K562 (cell line): ENCODE measurements around the gene EEFSEC. TPM values are rescaled to one million over a fixed set of nuclear protein-coding genes. Genes with fewer than 3 reads are reported as not detected.

Experiments
- CHD2 ChIP-seq: IDR thresholded peaks from 2 replicates; pipeline ENCODE4 v1.6.1; 2011; ENCODE audit warnings: low read depth, low read length
- ELF1 ChIP-seq: fragments of 200-800 bp; sonication (Bioruptor generic); IDR thresholded peaks from 2 replicates; pipeline ENCODE4 v1.6.1; 2016; ENCODE audit warnings: missing genetic modification characterization, missing compliant biosample characterization
- HIVEP1 ChIP-seq: fragments of 250-450 bp; sonication (Bioruptor Pico); IDR thresholded peaks from 2 replicates; pipeline ENCODE4 v1.4.0; 2020; ENCODE audit warnings: mild to moderate bottlenecking
- HNRNPL ChIP-seq: fragments of 200-400 bp; formaldehyde crosslinking; IDR thresholded peaks from 2 replicates; pipeline ENCODE4 v1.6.1; 2017; ENCODE audit warnings: low read depth, mild to moderate bottlenecking, low read length
- MAZ ChIP-seq, 2 experiments: fragments of 450-650 bp in 1 of 2; sonication (generic) in 1 of 2; formaldehyde crosslinking; IDR thresholded peaks in 1 of 2; conservative IDR thresholded peaks in 1 of 2; 2 replicates each; pipeline versions ENCODE4 v1.4.0 to v1.5.0; 2020; ENCODE audit warnings: mild to moderate bottlenecking in 1 of 2, missing genetic modification reagents in 1 of 2
- NFE2L1 ChIP-seq: fragments of 450-650 bp; IDR thresholded peaks from 2 replicates; pipeline ENCODE4 v1.6.1; 2016; ENCODE audit warnings: missing genetic modification characterization, low read depth, mild to moderate bottlenecking, missing compliant biosample characterization, moderate library complexity, borderline replicate concordance
- PTBP1 ChIP-seq: fragments of 200-400 bp; formaldehyde crosslinking; IDR thresholded peaks from 2 replicates; pipeline ENCODE4 v1.6.1; 2017; ENCODE audit warnings: low read depth, low read length
- SMAD4 ChIP-seq: fragments of 250-450 bp; sonication (Bioruptor Pico); conservative IDR thresholded peaks from 2 replicates; pipeline ENCODE4 v1.8.0; 2021; ENCODE audit warnings: inconsistent platforms, mild to moderate bottlenecking, moderate library complexity
- SMARCE1 ChIP-seq: fragments of 450-650 bp; IDR thresholded peaks from 2 replicates; pipeline ENCODE4 v1.7.1; 2016; ENCODE audit warnings: mild to moderate bottlenecking
- SPI1 ChIP-seq: IDR thresholded peaks from 2 replicates; pipeline ENCODE4 v1.6.1; 2011; ENCODE audit warnings: low read depth, low read length, control low read depth, borderline replicate concordance
- SRF ChIP-seq, 2 experiments: fragments of 250-450, 450-650 bp in 1 of 2; sonication (Bioruptor Pico) in 1 of 2; sonication (generic) in 1 of 2; formaldehyde crosslinking; IDR thresholded peaks; 2 replicates each; pipeline versions ENCODE4 v1.5.0 to v1.5.1; 2020 to 2022; ENCODE audit warnings: mild to moderate bottlenecking in 1 of 2, missing genetic modification reagents in 1 of 2
- TARDBP ChIP-seq: fragments of 450-650 bp; IDR thresholded peaks from 2 replicates; pipeline ENCODE4 v1.6.1; 2016
- TRIM24 ChIP-seq, 2 experiments: fragments of 450-650 bp; IDR thresholded peaks; 2 replicates each; pipeline ENCODE4 v1.6.1; 2016
- ZBTB7A ChIP-seq: IDR thresholded peaks from 2 replicates; pipeline ENCODE4 v1.6.1; 2011; ENCODE audit warnings: low read depth, mild to moderate bottlenecking, low read length, moderate library complexity, borderline replicate concordance; ENCODE audit not compliant: control insufficient read depth
- ZNF23 ChIP-seq: fragments of 250-450 bp; sonication (Bioruptor Pico); IDR thresholded peaks from 2 replicates; pipeline ENCODE4 v1.4.0; 2020; ENCODE audit warnings: mild to moderate bottlenecking
- ZNF707 ChIP-seq: fragments of 250-450 bp; sonication (Bioruptor Pico); conservative IDR thresholded peaks from 2 replicates; pipeline ENCODE4 v1.8.0; 2022; ENCODE audit warnings: inconsistent platforms, mild to moderate bottlenecking, moderate library complexity
- ZNF778 ChIP-seq: fragments of 450-650 bp; formaldehyde crosslinking; IDR thresholded peaks from 2 replicates; pipeline ENCODE4 v1.4.0; 2020; ENCODE audit warnings: mild to moderate bottlenecking, moderate library complexity
- polyA plus RNA-seq, 8 experiments: library from polyadenylated mRNA; depleted of rRNA in 4 of 8; stranded (reverse) in 5 of 8; unstranded in 3 of 8; fragments of >200 nt; fragmentation: Nextera tagmentation in 2 of 8; fragmentation: Illumina TruSeq in 1 of 8; extraction: Ambion mirVana in 2 of 8; extraction: Trizol in 1 of 8; gene quantifications; 2 replicates each; pipeline versions ENCODE4 v1.2.1 to v1.2.3, GENCODE V29; 2011 to 2014; ENCODE audit warnings: inconsistent platforms in 1 of 8, missing spikeins in 1 of 8
- total RNA-seq, 7 experiments: library from RNA; depleted of rRNA in 6 of 7; stranded (reverse); fragments of >200 nt in 6 of 7; fragmentation: Illumina TruSeq in 2 of 7; extraction: Trizol in 2 of 7; gene quantifications; 2 replicates each; pipeline versions ENCODE4 v1.2.1 to v1.2.3, GENCODE V29; 2011 to 2021; ENCODE audit warnings: low replicate concordance in 1 of 7
- TF ChIP-seq, protein P1 (sequence below): sonication (generic); formaldehyde crosslinking; IDR thresholded peaks from 2 replicates; pipeline ENCODE4 v1.8.0; 2022; ENCODE audit warnings: mild to moderate bottlenecking, missing genetic modification reagents
- TF ChIP-seq, protein P2 (sequence below): sonication (generic); formaldehyde crosslinking; IDR thresholded peaks from 2 replicates; pipeline ENCODE4 v1.9.0; 2022; ENCODE audit warnings: mild to moderate bottlenecking, missing genetic modification reagents

EEFSEC gene
- total and polyA plus RNA-seq, 9 of the 15 experiments (the other 6 are each of a cell fraction or from before 2014, with no cell fraction given) = 0.35 to 11.8 (median 7.7) TPM

GRCh38 chr3:128412180-128413002 lies 259.1 kb downstream of the EEFSEC start (continued):
- TF ChIP-seq, protein P1, sequence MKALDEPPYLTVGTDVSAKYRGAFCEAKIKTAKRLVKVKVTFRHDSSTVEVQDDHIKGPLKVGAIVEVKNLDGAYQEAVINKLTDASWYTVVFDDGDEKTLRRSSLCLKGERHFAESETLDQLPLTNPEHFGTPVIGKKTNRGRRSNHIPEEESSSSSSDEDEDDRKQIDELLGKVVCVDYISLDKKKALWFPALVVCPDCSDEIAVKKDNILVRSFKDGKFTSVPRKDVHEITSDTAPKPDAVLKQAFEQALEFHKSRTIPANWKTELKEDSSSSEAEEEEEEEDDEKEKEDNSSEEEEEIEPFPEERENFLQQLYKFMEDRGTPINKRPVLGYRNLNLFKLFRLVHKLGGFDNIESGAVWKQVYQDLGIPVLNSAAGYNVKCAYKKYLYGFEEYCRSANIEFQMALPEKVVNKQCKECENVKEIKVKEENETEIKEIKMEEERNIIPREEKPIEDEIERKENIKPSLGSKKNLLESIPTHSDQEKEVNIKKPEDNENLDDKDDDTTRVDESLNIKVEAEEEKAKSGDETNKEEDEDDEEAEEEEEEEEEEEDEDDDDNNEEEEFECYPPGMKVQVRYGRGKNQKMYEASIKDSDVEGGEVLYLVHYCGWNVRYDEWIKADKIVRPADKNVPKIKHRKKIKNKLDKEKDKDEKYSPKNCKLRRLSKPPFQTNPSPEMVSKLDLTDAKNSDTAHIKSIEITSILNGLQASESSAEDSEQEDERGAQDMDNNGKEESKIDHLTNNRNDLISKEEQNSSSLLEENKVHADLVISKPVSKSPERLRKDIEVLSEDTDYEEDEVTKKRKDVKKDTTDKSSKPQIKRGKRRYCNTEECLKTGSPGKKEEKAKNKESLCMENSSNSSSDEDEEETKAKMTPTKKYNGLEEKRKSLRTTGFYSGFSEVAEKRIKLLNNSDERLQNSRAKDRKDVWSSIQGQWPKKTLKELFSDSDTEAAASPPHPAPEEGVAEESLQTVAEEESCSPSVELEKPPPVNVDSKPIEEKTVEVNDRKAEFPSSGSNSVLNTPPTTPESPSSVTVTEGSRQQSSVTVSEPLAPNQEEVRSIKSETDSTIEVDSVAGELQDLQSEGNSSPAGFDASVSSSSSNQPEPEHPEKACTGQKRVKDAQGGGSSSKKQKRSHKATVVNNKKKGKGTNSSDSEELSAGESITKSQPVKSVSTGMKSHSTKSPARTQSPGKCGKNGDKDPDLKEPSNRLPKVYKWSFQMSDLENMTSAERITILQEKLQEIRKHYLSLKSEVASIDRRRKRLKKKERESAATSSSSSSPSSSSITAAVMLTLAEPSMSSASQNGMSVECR (CRISPR knock-in tag) = no peak
- TF ChIP-seq SMAD4 (CRISPR knock-in tag) (peak; percentile 20), ZNF778 (CRISPR knock-in tag) (no peak), ZNF23 (CRISPR knock-in tag) (no peak), ZBTB7A (0 out of 2 replicates have a peak, but pooled peaks have one; percentile 22), ELF1 (no peak), ZNF707 (CRISPR knock-in tag) (0 out of 2 replicates have a peak, but pooled peaks have one; percentile 13), MAZ (CRISPR knock-in tag; conservative IDR thresholded peaks at IDR 0.05 in 1 of 2, IDR thresholded peaks at IDR 0.05 in 1 of 2) (peak in 1 of 2 experiments; percentile 61; a peak in 1 of 4 replicates), PTBP1 (no peak), SRF (CRISPR knock-in tag; IDR thresholded peaks at IDR 0.05) (no peak), TARDBP (no peak), CHD2 (no peak), NFE2L1 (tag) (no peak), SMARCE1 (0 out of 2 replicates have a peak, but pooled peaks have one; percentile 8), HIVEP1 (CRISPR knock-in tag) (peak; percentile 72; the same call in 1 of the 2 replicates), HNRNPL (no peak), TRIM24 (IDR thresholded peaks at IDR 0.05) (no peak), SPI1 (0 out of 2 replicates have a peak, but pooled peaks have one; percentile 7)
- TF ChIP-seq, protein P2, sequence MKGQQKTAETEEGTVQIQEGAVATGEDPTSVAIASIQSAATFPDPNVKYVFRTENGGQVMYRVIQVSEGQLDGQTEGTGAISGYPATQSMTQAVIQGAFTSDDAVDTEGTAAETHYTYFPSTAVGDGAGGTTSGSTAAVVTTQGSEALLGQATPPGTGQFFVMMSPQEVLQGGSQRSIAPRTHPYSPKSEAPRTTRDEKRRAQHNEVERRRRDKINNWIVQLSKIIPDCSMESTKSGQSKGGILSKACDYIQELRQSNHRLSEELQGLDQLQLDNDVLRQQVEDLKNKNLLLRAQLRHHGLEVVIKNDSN = no peak
